AG09319 (cell line): ENCODE results near the gene TTLL5.

Experiments
- DNase-seq: peaks from one replicate; pipeline ENCODE4 v3.0.0-alpha.2; 2010; ENCODE audit warnings: low read depth; ENCODE audit errors: extremely low read depth
- TF ChIP-seq, protein P1 (sequence below): IDR thresholded peaks from 2 replicates; pipeline ENCODE4 v1.5.1; 2011; ENCODE audit warnings: low read depth, mild to moderate bottlenecking, inconsistent platforms, low read length, moderate library complexity

TTLL5 gene

GRCh38 chr14:75944607-75945241, 283.7 kb downstream of the TTLL5 start:
- DNase-seq: no peak
- TF ChIP-seq, protein P1, sequence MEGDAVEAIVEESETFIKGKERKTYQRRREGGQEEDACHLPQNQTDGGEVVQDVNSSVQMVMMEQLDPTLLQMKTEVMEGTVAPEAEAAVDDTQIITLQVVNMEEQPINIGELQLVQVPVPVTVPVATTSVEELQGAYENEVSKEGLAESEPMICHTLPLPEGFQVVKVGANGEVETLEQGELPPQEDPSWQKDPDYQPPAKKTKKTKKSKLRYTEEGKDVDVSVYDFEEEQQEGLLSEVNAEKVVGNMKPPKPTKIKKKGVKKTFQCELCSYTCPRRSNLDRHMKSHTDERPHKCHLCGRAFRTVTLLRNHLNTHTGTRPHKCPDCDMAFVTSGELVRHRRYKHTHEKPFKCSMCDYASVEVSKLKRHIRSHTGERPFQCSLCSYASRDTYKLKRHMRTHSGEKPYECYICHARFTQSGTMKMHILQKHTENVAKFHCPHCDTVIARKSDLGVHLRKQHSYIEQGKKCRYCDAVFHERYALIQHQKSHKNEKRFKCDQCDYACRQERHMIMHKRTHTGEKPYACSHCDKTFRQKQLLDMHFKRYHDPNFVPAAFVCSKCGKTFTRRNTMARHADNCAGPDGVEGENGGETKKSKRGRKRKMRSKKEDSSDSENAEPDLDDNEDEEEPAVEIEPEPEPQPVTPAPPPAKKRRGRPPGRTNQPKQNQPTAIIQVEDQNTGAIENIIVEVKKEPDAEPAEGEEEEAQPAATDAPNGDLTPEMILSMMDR: no peak

- TF ChIP-seq, protein P1: no peak
- no peak for DNase-seq
Observed at GRCh38 chr14:75946785-75947184, 285.7 kb downstream of the TTLL5 start.

- TF ChIP-seq, protein P1: no peak
- no peak for DNase-seq
Observed at GRCh38 chr14:75952489-75952888, 291.4 kb downstream of the TTLL5 start.

- TF ChIP-seq, protein P1: no peak
- DNase-seq: no peak
Observed at GRCh38 chr14:75959031-75959430, 298.0 kb downstream of the TTLL5 start.

DNA sequence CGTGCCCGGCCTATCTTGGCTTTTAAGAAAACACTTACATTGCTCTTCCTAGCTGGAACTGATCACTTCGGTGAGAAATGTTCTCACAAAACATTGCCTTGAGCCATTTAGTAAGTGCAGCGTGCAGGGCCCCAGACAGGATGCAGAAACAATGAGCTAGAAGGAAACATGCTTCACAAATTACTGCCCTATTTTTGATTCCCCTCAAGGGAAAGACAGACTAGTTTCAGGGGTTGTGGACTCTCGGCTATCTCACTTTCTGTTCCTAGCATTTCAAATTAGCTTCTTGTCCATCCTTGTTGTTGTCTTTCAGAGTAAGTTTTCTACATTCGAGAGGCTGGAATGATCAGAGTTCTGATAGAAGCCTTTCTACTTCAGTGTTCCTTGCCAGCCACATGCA, 299.2 kb downstream of the TTLL5 start:
- TF ChIP-seq, protein P1: no peak
- no peak for DNase-seq

DNA sequence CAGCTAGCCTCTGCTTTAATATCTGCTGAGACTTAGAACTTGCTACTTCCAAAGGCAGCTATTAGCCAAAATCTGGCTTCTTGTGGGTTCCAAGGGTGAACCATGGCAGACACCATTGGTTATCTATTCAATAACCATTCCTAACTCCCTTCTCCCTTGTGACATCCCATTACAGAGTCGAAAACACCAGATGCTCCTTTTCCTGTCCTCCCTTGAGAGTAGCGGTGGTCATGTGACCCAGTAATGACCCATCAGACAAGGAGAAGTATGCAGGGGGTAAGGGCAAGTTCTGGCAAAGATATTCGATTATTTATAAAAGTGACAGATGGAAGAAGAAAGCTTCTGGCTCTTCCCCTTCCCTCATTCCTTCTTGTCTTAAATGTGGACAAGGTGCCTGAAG, 300.6 kb downstream of the TTLL5 start:
- TF ChIP-seq, protein P1: no peak
- DNase-seq: no peak

DNA sequence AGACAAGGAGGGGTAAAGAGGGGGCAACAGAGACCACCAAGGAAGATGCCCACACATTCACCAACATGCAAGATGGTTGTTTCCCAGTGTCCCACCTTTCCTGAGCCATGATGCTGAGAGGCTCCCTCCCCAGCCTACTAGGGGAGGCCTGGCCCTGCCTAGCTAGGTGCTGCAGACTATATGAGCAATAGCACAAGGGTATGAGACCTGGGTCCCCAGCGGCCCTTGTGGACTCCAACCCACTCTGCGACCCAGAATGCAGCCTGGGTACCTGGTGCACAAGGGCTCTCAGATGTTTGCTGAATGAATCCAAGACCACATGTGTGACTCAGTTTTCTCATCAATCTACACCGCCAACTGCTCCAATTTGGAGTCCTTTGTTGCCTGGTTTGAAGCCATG, 306.8 kb downstream of the TTLL5 start:
- TF ChIP-seq, protein P1: no peak
- no peak for DNase-seq
